Testis (tissue), 2 donors: Measurements from ENCODE around the gene GRIN3B.

Experiments
- CTCF ChIP-seq, 3 experiments: fragments of 450-650 bp in 2 of 3; fragments of 200-600 bp in 1 of 3; sonication (generic) in 1 of 3; IDR thresholded peaks; one replicate each; pipeline ENCODE4 v1.5.1; 2016 to 2019; ENCODE audit warnings: antibody characterized with exemption in 3 of 3, mild to moderate bottlenecking in 2 of 3, moderate library complexity in 1 of 3
- POLR2A ChIP-seq: fragments of 450-650 bp; IDR thresholded peaks from one replicate; pipeline ENCODE4 v1.6.1; 2017; ENCODE audit warnings: antibody characterized with exemption, mild to moderate bottlenecking, moderate library complexity

GRCh38 chr19:1053176-1054101 is 53.2 kb downstream of the GRIN3B start:
- TF ChIP-seq POLR2A (no peak), CTCF (IDR thresholded peaks at IDR 0.05) (no peak)
